SK-N-SH treated with all-trans-retinoic acid at 6 μM for 48 hours (cell line): ENCODE measurements around the gene SGIP1.
A peak's percentile ranks its signal among the peaks of the same experiment; 100 is the strongest.

ENCODE experiments used
- ATAC-seq: fragments of 200-7000 bp; cut with Tn5 transposase; 3 replicates; pipeline ENCODE4 v1.9.1; 2020; ENCODE audit warnings: mild to moderate bottlenecking, moderate library complexity
- ARNTL ChIP-seq: fragments of 450-650 bp; formaldehyde crosslinking; IDR thresholded peaks from 2 replicates; pipeline ENCODE4 v1.5.0; 2020; ENCODE audit warnings: low read depth, mild to moderate bottlenecking, moderate library complexity, borderline replicate concordance
- BACH2 ChIP-seq: fragments of 250-450 bp; sonication (Bioruptor Pico); IDR thresholded peaks from 2 replicates; pipeline ENCODE4 v1.9.0; 2021; ENCODE audit warnings: mild to moderate bottlenecking, borderline replicate concordance
- CSDC2 ChIP-seq: fragments of 250-450 bp; sonication (Bioruptor Pico); IDR thresholded peaks from 2 replicates; pipeline ENCODE4 v1.5.0; 2020; ENCODE audit warnings: mild to moderate bottlenecking, moderate library complexity
- ESRRG ChIP-seq: fragments of 250-450 bp; sonication (Bioruptor Pico); IDR thresholded peaks from 2 replicates; pipeline ENCODE4 v1.6.1; 2021; ENCODE audit warnings: mild to moderate bottlenecking
- GLIS3 ChIP-seq: fragments of 250-450 bp; sonication (Bioruptor Pico); IDR thresholded peaks from 2 replicates; pipeline ENCODE4 v1.5.0; 2020; ENCODE audit warnings: mild to moderate bottlenecking, moderate library complexity
- ISL1 ChIP-seq: fragments of 250-450 bp; sonication (Bioruptor Pico); IDR thresholded peaks from 2 replicates; pipeline ENCODE4 v2.1.2; 2022; ENCODE audit warnings: mild to moderate bottlenecking, moderate library complexity
- OSR1 ChIP-seq: fragments of 250-450 bp; sonication (Bioruptor Pico); IDR thresholded peaks from 2 replicates; pipeline ENCODE4 v1.8.0; 2022; ENCODE audit warnings: moderate library complexity, mild to moderate bottlenecking, inconsistent platforms
- PPARA ChIP-seq: fragments of 250-450 bp; sonication (Bioruptor Pico); IDR thresholded peaks from 2 replicates; pipeline ENCODE4 v1.5.0; 2020; ENCODE audit warnings: mild to moderate bottlenecking, borderline replicate concordance
- RARB ChIP-seq: fragments of 250-450 bp; sonication (Bioruptor Pico); IDR thresholded peaks from 2 replicates; pipeline ENCODE4 v1.8.0; 2021; ENCODE audit warnings: mild to moderate bottlenecking, moderate library complexity
- SNAI2 ChIP-seq: fragments of 250-450 bp; sonication (Bioruptor Pico); IDR thresholded peaks from 2 replicates; pipeline ENCODE4 v1.5.0; 2020; ENCODE audit warnings: mild to moderate bottlenecking, moderate library complexity
- TCF4 ChIP-seq: fragments of 250-450 bp; sonication (Bioruptor Pico); IDR thresholded peaks from 2 replicates; pipeline ENCODE4 v1.8.0; 2021; ENCODE audit warnings: mild to moderate bottlenecking, moderate library complexity, borderline replicate concordance
- ZC3H10 ChIP-seq: fragments of 250-450 bp; sonication (Bioruptor Pico); IDR thresholded peaks from 2 replicates; pipeline ENCODE4 v1.5.1; 2021; ENCODE audit warnings: mild to moderate bottlenecking, moderate library complexity
- ZFP3 ChIP-seq: fragments of 250-450 bp; sonication (Bioruptor Pico); IDR thresholded peaks from 2 replicates; pipeline ENCODE4 v1.5.0; 2020; ENCODE audit warnings: mild to moderate bottlenecking, moderate library complexity
- ZFP30 ChIP-seq: fragments of 450-650 bp; formaldehyde crosslinking; IDR thresholded peaks from 2 replicates; pipeline ENCODE4 v1.5.0; 2022; ENCODE audit warnings: mild to moderate bottlenecking, moderate library complexity
- ZNF565 ChIP-seq: fragments of 450-650 bp; formaldehyde crosslinking; conservative IDR thresholded peaks from 2 replicates; pipeline ENCODE4 v1.5.0; 2020; ENCODE audit warnings: low read depth, mild to moderate bottlenecking, moderate library complexity
- ZNF70 ChIP-seq: fragments of 450-650 bp; formaldehyde crosslinking; IDR thresholded peaks from 2 replicates; pipeline ENCODE4 v1.5.0; 2020; ENCODE audit warnings: mild to moderate bottlenecking, moderate library complexity
- ZNF8 ChIP-seq: fragments of 450-650 bp; formaldehyde crosslinking; IDR thresholded peaks from 2 replicates; pipeline ENCODE4 v1.5.0; 2020; ENCODE audit warnings: mild to moderate bottlenecking, moderate library complexity
- TF ChIP-seq, protein P1 (sequence below): fragments of 250-450 bp; sonication (Bioruptor Pico); IDR thresholded peaks from 2 replicates; pipeline ENCODE4 v1.8.0; 2021; ENCODE audit warnings: low read depth, mild to moderate bottlenecking, moderate library complexity, borderline replicate concordance
- TF ChIP-seq, protein P2 (sequence below): fragments of 250-450 bp; sonication (Bioruptor Pico); IDR thresholded peaks from 2 replicates; pipeline ENCODE4 v1.5.0; 2020; ENCODE audit warnings: mild to moderate bottlenecking, moderate library complexity
- TF ChIP-seq, protein P3 (sequence below): fragments of 250-450 bp; sonication (Bioruptor Pico); IDR thresholded peaks from 2 replicates; pipeline ENCODE4 v1.5.1; 2021; ENCODE audit warnings: mild to moderate bottlenecking, moderate library complexity

The SGIP1 gene

DNA sequence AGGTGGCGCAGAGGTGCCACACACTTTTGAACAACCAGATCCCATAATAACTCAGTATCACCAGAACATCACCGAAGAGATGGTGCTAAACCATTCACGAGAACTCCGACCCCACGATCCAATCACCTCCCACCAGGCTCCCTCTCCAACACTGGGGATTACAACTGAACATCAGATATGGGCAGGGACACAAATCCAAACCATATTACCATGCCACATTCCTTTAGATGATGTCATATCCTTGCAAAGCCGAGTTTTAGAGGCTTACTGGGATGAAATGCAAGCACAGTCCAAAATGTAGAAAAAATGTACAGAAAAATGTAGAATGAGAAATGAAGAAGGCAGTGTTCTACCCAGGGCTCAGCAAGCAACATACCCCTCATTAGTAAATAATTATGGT is 64.7 kb downstream of the SGIP1 start:
- TF ChIP-seq PPARA (CRISPR knock-in tag) (no peak), ZFP3 (CRISPR knock-in tag) (peak; percentile 35; the same call in 1 of the 2 replicates), ISL1 (CRISPR knock-in tag) (0 out of 2 replicates have a peak, but pooled peaks have one; percentile 12), CSDC2 (peak; percentile 89; the same call in 1 of the 2 replicates)
- ATAC-seq: peak; percentile 97

DNA sequence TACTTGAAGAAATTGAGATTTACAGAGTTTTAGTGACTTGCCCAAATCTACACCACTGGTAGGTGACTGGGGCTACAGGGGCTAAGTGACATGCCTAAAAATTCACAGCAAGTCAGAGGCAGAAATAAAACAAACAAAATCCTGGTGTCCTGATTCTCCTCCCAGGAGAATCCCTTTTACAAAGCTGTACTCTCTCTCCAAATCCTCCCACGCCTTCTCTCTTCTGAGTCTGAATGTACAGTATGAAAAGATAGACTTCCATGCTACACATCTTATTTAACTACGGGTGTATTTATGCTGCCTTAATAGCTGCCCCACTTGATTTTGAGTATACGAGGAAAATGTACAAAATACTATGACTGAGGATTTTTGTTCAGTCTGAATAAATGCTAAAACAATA is 65.4 kb downstream of the SGIP1 start:
- TF ChIP-seq TCF4 (CRISPR knock-in tag): no peak
- TF ChIP-seq ARNTL (CRISPR knock-in tag): no peak
- TF ChIP-seq, protein P1, sequence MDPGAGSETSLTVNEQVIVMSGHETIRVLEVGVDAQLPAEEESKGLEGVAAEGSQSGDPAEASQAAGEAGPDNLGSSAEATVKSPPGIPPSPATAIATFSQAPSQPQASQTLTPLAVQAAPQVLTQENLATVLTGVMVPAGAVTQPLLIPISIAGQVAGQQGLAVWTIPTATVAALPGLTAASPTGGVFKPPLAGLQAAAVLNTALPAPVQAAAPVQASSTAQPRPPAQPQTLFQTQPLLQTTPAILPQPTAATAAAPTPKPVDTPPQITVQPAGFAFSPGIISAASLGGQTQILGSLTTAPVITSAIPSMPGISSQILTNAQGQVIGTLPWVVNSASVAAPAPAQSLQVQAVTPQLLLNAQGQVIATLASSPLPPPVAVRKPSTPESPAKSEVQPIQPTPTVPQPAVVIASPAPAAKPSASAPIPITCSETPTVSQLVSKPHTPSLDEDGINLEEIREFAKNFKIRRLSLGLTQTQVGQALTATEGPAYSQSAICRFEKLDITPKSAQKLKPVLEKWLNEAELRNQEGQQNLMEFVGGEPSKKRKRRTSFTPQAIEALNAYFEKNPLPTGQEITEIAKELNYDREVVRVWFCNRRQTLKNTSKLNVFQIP (CRISPR knock-in tag): no peak
- no peak for TF ChIP-seq CSDC2
- TF ChIP-seq OSR1: no peak
- no peak for TF ChIP-seq ESRRG
- no peak for TF ChIP-seq ZNF8
- TF ChIP-seq, protein P2, sequence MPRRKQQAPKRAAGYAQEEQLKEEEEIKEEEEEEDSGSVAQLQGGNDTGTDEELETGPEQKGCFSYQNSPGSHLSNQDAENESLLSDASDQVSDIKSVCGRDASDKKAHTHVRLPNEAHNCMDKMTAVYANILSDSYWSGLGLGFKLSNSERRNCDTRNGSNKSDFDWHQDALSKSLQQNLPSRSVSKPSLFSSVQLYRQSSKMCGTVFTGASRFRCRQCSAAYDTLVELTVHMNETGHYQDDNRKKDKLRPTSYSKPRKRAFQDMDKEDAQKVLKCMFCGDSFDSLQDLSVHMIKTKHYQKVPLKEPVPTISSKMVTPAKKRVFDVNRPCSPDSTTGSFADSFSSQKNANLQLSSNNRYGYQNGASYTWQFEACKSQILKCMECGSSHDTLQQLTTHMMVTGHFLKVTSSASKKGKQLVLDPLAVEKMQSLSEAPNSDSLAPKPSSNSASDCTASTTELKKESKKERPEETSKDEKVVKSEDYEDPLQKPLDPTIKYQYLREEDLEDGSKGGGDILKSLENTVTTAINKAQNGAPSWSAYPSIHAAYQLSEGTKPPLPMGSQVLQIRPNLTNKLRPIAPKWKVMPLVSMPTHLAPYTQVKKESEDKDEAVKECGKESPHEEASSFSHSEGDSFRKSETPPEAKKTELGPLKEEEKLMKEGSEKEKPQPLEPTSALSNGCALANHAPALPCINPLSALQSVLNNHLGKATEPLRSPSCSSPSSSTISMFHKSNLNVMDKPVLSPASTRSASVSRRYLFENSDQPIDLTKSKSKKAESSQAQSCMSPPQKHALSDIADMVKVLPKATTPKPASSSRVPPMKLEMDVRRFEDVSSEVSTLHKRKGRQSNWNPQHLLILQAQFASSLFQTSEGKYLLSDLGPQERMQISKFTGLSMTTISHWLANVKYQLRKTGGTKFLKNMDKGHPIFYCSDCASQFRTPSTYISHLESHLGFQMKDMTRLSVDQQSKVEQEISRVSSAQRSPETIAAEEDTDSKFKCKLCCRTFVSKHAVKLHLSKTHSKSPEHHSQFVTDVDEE (CRISPR knock-in tag): no peak
- no peak for TF ChIP-seq ZNF70 (CRISPR knock-in tag)
- no peak for TF ChIP-seq PPARA (CRISPR knock-in tag)
- TF ChIP-seq, protein P3, sequence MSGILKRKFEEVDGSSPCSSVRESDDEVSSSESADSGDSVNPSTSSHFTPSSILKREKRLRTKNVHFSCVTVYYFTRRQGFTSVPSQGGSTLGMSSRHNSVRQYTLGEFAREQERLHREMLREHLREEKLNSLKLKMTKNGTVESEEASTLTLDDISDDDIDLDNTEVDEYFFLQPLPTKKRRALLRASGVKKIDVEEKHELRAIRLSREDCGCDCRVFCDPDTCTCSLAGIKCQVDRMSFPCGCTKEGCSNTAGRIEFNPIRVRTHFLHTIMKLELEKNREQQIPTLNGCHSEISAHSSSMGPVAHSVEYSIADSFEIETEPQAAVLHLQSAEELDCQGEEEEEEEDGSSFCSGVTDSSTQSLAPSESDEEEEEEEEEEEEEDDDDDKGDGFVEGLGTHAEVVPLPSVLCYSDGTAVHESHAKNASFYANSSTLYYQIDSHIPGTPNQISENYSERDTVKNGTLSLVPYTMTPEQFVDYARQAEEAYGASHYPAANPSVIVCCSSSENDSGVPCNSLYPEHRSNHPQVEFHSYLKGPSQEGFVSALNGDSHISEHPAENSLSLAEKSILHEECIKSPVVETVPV (CRISPR knock-in tag): no peak
- no peak for TF ChIP-seq BACH2 (CRISPR knock-in tag)
- no peak for TF ChIP-seq ZC3H10 (CRISPR knock-in tag)
- no peak for TF ChIP-seq ISL1 (CRISPR knock-in tag)
- no peak for TF ChIP-seq ZFP30
- TF ChIP-seq ZFP3 (CRISPR knock-in tag): no peak
- TF ChIP-seq ZNF565 (CRISPR knock-in tag): no peak
- no peak for TF ChIP-seq RARB (CRISPR knock-in tag)
- TF ChIP-seq SNAI2 (CRISPR knock-in tag): no peak
- ATAC-seq: no peak; the same call in 2 of the 3 replicates

DNA sequence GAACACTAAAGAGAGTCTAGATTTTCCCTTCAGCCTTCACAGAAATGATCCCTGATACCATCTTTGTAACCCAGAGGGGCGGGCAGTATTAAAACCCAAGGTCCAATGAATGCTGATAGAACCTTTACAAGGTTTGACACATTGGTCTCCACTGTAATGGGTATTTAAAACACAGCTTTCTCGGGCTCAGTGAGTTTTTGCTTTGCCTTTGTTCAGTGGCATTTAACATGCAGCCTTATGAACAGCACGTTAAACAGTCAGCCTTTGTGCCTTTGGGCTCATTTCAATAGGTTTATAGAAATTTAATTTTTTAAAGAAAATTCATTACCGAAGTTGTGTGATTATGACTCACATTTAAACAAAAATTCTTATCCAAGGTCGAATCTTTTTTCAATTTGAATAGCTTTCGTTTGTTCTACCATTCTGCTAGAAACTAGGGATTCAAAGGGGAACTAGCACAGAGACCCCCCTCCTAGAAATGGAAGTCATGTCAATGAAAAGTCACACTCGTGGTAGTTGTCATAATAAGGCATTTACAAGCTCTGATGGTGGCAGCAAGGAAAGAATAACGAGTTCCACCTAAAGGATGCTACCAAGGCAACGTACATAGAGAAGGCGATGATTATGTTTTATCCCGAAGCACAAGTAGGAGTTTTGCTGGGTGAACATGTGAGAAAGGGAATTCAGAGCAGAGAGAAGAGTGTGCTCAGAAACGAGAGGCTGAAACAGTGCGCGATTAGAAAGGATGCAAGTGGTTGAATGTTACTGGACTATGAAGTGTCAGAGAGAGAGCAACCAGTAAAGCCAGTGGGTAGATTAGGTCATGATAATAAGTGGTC is 66.2 kb downstream of the SGIP1 start:
- no peak for ATAC-seq
- TF ChIP-seq PPARA (CRISPR knock-in tag) (no peak), TCF4 (CRISPR knock-in tag) (no peak), GLIS3 (CRISPR knock-in tag) (no peak), ZNF8 (no peak), SNAI2 (CRISPR knock-in tag) (no peak), ZC3H10 (CRISPR knock-in tag) (no peak)

DNA sequence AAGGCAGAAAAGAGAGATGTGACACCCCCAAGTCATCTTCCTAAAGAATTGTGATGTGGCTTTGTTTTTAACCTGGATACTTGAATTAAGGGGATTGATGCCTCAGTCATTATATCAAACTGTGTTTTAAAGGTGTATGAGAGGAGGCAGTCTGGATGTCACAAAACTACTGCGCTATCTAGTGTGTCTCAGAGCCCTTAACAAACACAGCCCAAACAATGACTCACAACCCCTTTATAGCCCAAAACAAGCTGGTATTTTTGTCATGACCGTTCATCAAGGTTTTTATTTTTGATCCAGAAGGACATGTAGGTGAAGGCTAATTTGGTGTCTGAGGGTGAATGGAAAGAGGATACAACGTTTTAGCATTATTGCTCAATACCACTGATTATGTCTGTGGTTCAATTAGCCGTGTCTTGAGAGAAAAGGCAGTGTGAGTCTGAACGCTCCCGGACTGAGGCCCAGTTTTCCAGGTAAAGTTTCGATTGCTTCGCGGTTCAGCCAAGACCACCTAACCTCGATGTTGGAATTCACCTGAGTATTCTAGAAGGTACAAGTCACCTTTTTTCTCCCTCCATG is 71.6 kb downstream of the SGIP1 start:
- ATAC-seq: no peak
- TF ChIP-seq ZNF70 (CRISPR knock-in tag) (no peak), SNAI2 (CRISPR knock-in tag) (no peak), CSDC2 (no peak), RARB (CRISPR knock-in tag) (no peak), TCF4 (CRISPR knock-in tag) (no peak), ZFP30 (no peak)
